ENCODE results near the gene STARD3. TPM values are rescaled to one million over a fixed set of nuclear protein-coding genes. Genes with fewer than 3 reads are reported as not detected.
A peak's percentile ranks its signal among the peaks of the same experiment; 100 is the strongest.

The STARD3 gene
- total and polyA plus RNA-seq, 2 donors (not counting 3 experiments of a cell fraction or from before 2014, with no cell fraction given): 51.0 to 75.7 TPM

DNA sequence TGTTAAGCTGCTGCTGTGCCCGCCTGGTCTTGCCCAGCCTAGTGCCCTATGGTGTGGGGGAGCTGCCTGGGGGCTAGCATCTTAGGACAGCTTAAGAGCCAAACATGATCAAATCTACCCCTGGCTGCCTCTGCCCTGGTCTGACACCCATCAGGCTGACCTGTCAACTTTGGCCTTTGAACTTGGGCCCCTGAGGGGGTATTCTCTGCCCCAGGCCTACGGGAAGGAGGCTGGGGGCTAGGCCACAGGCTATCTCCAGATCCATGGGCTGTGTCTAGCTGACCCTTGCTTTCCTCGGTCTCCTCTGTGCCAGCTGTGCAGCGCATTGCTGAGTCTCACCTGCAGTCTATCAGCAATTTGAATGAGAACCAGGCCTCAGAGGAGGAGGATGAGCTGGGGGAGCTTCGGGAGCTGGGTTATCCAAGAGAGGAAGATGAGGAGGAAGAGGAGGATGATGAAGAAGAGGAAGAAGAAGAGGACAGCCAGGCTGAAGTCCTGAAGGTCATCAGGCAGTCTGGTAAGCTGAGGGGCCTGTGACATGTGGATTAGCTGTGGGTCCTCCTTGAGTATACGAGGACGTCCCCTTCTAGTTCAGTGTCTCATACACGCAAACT lies 3.3 kb upstream of the STARD3 start:
- no peak overlapping the region for H2AFZ ChIP-seq (ENCODE audit: low read depth, low read length)
- dilution Hi-C loops (cut with MboI; ENCODE audit: extremely low pct_ligation_motif_present, low sequenced_read_pairs) (loop anchor here (10.0 kb wide), 1 partner anchor 111 kb away; no protein-coding TSS in a partner anchor), intact Hi-C loops (cut with micrococcal nuclease) (no loop called here)
- FAIRE-seq (no peak), DNase-seq (ENCODE audit: low read depth, low spot score) (no peak)
- H3K36me3 ChIP-seq (ENCODE audit: control insufficient read depth in 2 of 2, extremely low read depth in 1 of 2, insufficient read depth in 2 of 2, low read length in 2 of 2): no peaks in the 10 kb centered on the region
- no TSS peak for BruUV-seq (replicated peaks)
- H3K27me3 ChIP-seq (ENCODE audit: control insufficient read depth in 2 of 2, insufficient read depth in 2 of 2, low read length in 2 of 2): peaks cover 18 to 29% of the 10 kb centered on the region in 2 experiments
- peaks cover 12% of the 10 kb centered on the region for H3K79me2 ChIP-seq (ENCODE audit: control insufficient read depth, insufficient read depth, low read length)
- no peak overlapping the region for H3K4me3 ChIP-seq (replicated peaks in 1 of 3; ENCODE audit: insufficient read depth in 1 of 3, low read depth in 1 of 3, low read length in 3 of 3)
- no peak overlapping the region for H3K27ac ChIP-seq (ENCODE audit: insufficient read depth, low read depth, low read length)
- ChIA-PET POLR2A (no interaction called here), CTCF (interaction anchor here (0.7 to 6.4 kb wide), 10 partner anchors 9 to 96 kb away, joined by 3 to 141 read pairs (median 6); partner anchors contain the start of gene MIEN1)
- no peaks in the 10 kb centered on the region for H3K9me3 ChIP-seq (replicated peaks; ENCODE audit: control insufficient read depth, insufficient read depth, low read length)
- H3K4me2 ChIP-seq (ENCODE audit: insufficient read depth, low read length): no peak overlapping the region
- no peak overlapping the region for H3K9ac ChIP-seq (replicated peaks; ENCODE audit: extremely low read depth, insufficient read depth, low read length)
- H3K9me1 ChIP-seq (replicated peaks; ENCODE audit: control insufficient read depth, extremely low read depth, insufficient read depth, low read length): no peaks in the 10 kb centered on the region
- peaks cover 14% of the 10 kb centered on the region for H3K4me1 ChIP-seq (ENCODE audit: control insufficient read depth, extremely low read depth, insufficient read depth, low read length)
- TF ChIP-seq MYC (IDR thresholded peaks at IDR 0.05; ENCODE audit: low read depth, low read length): no peak
- no peak for TF ChIP-seq GATA2 (IDR thresholded peaks at IDR 0.05; ENCODE audit: insufficient read depth, insufficient read length, low read depth, low read length)
- TF ChIP-seq, protein P1, sequence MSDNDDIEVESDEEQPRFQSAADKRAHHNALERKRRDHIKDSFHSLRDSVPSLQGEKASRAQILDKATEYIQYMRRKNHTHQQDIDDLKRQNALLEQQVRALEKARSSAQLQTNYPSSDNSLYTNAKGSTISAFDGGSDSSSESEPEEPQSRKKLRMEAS (IDR thresholded peaks at IDR 0.05; ENCODE audit: insufficient read depth, insufficient read length): no peak
- TF ChIP-seq JUN (IDR thresholded peaks at IDR 0.05; ENCODE audit: borderline replicate concordance, insufficient read depth, insufficient read length, low read depth): no peak
- TF ChIP-seq POLR2AphosphoS5 (IDR thresholded peaks at IDR 0.05; ENCODE audit: insufficient read depth, low read depth, low read length): no peak
- TF ChIP-seq, protein P2, sequence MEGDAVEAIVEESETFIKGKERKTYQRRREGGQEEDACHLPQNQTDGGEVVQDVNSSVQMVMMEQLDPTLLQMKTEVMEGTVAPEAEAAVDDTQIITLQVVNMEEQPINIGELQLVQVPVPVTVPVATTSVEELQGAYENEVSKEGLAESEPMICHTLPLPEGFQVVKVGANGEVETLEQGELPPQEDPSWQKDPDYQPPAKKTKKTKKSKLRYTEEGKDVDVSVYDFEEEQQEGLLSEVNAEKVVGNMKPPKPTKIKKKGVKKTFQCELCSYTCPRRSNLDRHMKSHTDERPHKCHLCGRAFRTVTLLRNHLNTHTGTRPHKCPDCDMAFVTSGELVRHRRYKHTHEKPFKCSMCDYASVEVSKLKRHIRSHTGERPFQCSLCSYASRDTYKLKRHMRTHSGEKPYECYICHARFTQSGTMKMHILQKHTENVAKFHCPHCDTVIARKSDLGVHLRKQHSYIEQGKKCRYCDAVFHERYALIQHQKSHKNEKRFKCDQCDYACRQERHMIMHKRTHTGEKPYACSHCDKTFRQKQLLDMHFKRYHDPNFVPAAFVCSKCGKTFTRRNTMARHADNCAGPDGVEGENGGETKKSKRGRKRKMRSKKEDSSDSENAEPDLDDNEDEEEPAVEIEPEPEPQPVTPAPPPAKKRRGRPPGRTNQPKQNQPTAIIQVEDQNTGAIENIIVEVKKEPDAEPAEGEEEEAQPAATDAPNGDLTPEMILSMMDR (IDR thresholded peaks at IDR 0.05; ENCODE audit: extremely low read depth in 1 of 2, insufficient read depth in 1 of 2, low read depth in 1 of 2, low read length in 2 of 2): no peak
- peak; percentile 10 for TF ChIP-seq EZH2 (IDR thresholded peaks at IDR 0.05; ENCODE audit: borderline replicate concordance, low read depth, low read length, severe bottlenecking)
- no peaks in the 10 kb centered on the region for H4K20me1 ChIP-seq (replicated peaks; ENCODE audit: control insufficient read depth, extremely low read depth, insufficient read depth, low read length)

All from endothelial cell of umbilical vein (primary cell).